Measurements from ENCODE around the gene TMEM132D.

The TMEM132D gene

DNA sequence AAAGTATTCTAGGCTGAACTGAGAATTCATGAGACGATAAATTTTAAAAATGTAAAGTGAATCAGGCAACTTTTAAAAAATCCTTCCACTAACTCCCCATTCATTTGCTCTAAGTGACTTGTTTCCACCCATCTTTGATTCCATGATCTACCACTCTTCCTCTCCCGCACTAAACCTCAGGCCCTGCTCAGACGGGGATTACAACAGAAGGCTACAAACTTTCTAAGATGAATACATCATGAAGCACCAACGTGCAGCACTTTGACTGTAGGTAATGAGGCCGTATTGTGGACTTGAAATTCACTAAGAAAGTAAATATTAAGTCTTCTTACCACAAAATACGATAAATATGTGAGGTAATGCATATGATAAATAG lies 30.0 kb downstream of the TMEM132D start:
- no peak for DNase-seq

- DNase-seq, result no peak
Observed at GRCh38 chr12:129873111-129873832, 30.6 kb downstream of the TMEM132D start.

GRCh38 chr12:129871991-129872972 lies 31.5 kb downstream of the TMEM132D start:
- DNase-seq, result no peak

- DNase-seq, result no peak
Observed at GRCh38 chr12:129870796-129871195, 33.0 kb downstream of the TMEM132D start.

GRCh38 chr12:129870136-129870535 lies 33.7 kb downstream of the TMEM132D start:
- no peak for DNase-seq

- no peak for DNase-seq
Observed at GRCh38 chr12:129868575-129868974, 35.2 kb downstream of the TMEM132D start.

GRCh38 chr12:129863938-129864337 lies 39.9 kb downstream of the TMEM132D start:
- DNase-seq, result no peak

DNA sequence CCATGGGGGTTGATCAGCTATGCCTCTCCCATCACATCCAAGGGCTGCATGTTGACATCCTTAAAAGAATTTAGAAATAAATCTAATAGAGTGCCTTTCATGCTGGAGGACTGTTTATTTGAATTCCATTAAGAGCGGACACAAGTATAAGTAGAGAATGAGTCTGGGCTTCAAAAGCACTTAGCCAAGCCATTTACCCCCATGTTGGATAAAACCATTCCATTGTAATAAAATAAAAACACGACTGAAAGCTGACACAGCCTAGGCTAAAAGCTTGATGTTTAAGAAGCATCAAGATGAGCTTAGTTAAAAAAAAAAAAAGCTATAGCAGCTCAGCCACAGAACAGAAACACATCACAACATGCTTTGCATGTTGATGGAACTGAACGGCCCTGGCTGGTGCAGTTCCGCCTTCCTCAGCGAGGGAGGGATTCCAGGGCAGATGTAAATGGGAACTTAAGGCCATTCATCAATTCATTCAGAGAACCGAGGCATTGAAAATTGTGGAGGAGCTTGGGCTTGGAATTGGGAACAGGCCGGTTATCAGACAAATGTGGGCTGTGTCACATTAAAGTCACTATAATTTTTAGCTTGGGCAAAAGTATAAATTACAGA lies 41.2 kb downstream of the TMEM132D start:
- DNase-seq, result peak in 1 of 56 donors; percentile 0

DNA sequence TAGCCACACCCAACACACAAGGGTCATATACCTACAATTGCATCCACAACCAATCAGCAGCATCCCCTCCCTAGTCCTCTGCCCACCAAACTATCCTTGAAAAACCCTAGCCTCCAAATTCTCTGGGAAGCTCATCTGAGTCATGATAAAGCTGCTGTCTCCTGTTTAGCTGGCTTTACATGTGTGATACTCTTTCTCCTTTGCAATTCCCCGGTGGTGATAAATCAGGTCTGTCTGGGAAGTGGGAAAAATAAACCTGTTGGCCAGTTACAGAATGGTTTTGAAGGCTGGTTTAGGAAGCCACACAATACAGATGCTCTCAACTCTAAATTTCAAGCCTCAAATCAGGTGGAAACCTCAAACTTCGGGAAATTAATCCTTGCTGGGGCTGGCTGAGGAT lies 41.9 kb downstream of the TMEM132D start:
- no peak for DNase-seq

DNA sequence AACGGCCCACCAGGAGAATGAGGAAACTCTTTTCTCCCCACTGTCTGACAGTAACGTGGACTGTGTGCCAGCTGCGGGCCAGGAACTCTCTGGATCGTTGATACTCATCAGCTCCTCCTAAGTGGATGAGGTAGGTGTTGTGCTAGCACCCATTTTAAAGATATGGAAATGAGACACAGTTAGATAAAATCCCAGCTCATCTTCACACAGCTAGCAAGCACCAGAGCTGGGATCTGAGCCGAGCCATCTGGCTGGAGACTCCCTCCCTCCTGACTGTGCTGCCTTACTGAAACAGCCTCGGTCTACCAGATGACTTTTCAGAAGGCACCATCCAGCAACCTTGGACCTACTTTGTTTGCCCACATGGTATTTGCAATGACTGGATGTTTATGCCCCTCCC lies 49.2 kb downstream of the TMEM132D start:
- peak in 35 of 56 donors; percentile 0 to 52 (median 13) for DNase-seq

DNA sequence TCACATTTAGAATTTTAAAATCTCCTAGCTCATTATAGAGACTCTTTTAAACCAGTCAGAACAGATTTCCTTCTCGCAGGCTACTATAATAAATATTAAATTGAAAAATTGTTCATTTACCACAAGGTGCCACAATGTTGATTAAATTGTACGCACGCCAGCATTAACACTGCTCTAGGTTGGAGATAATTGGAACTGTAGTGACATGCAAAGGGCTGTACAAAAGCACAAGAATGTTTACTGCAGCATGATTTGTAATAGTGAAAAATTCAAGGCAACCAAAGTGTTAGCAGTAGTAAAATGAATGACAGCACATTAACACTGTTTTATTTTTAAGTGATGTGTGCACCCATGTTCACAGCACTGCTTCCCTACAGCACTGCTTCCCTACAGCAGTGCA lies 52.5 kb downstream of the TMEM132D start:
- DNase-seq, result no peak

DNA sequence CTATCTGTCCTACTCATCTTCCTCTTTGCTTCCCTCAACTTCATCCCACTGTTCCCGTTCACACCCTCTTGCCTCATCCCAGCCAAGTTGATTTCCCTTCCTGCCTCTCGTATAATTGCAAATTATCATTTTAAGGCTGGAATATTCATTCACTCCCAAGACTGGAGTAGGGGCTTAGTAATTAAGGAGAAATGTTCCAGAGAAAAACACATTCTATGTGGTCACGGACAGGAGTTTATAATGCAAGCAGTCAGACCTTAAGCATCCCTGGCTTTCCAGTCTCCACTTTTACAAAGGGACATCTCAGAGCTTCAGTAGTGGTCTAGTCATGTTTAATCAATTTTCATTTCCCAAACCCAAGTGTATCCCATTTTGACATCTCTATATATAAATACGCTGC lies 54.9 kb downstream of the TMEM132D start:
- no peak for DNase-seq

- DNase-seq, result no peak
Observed at GRCh38 chr12:129847063-129847462, 56.8 kb downstream of the TMEM132D start.

GRCh38 chr12:129844662-129845220 lies 59.1 kb downstream of the TMEM132D start:
- no peak for DNase-seq

- no peak for DNase-seq
Observed at GRCh38 chr12:129841251-129841650, 62.6 kb downstream of the TMEM132D start.

DNA sequence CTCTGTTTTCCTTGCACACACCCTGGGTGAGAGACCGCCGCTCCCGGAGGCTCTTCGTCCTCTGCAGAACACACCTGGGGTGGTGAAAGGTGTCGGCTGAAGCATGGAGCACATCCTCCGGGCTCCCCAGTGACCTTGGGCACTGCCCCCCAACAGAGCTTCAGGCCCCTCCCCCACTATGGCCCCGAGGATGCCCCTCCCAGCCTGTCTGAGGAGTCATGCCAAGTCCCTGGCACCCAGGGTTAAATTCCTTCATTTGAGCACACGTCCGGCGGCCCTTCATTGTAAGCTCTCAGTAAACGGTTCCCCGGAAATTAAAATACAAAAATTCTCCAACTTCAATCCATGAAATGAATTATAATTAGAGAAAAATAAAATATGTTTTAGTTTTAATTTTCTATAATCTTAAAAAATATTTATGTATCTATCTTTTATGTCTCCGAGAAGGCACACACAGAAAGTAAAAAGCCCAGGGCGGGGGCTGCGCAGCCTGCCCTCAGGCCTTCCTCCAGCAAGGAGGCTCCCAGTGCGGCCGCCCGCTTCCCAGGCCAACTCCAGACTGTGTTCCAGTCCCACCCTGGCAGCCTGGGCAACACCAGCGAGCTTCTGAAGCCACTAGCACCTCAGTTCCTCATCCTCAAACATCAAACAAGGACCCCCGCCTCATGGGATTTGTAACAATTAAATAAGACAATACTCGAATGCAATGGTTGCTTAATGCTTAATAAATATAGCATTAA lies 63.5 kb downstream of the TMEM132D start:
- no peak for DNase-seq

- no peak for DNase-seq
Observed at GRCh38 chr12:129839679-129840078, 64.1 kb downstream of the TMEM132D start.

DNA sequence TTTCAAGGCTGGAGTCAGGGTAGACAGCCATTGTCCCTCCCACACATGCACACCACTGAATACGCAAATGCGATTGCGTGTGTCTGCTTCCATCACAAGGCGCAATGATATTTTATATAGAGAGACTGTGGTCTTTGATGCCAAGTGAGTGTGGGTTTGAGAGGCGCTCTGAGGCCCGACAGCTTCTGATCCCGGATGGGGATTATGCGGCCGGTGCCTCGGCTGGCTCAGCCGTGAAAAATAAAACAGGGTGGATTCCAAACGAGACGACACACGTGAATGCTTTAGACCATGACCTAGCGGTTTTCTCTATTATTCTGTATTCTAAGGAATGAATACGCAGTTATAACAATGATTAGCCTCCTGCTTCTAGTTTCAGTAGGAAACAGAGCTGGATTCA lies 72.5 kb downstream of the TMEM132D start:
- no peak for DNase-seq

- DNase-seq, result no peak
Observed at GRCh38 chr12:129830796-129831195, 73.0 kb downstream of the TMEM132D start.

GRCh38 chr12:129827866-129828384 lies 75.9 kb downstream of the TMEM132D start:
- no peak for DNase-seq
